H9 (cell line): ENCODE measurements around the gene GALNT5. TPM values are rescaled to one million over a fixed set of nuclear protein-coding genes. Genes with fewer than 3 reads are reported as not detected.

ENCODE experiments used
- DNase-seq: peaks from one replicate; pipeline ENCODE4 v3.0.0-alpha.2; 2017
- H2AFZ ChIP-seq: one replicate; pipeline ENCODE4 v1.6.1; 2013; ENCODE audit warnings: mild to moderate bottlenecking, low read length, control low read depth, moderate library complexity
- H2AK5ac ChIP-seq: 2 replicates; pipeline ENCODE4 v1.6.1; 2013; ENCODE audit warnings: low read length, control low read depth, mixed read lengths; ENCODE audit not compliant: insufficient read length
- H2BK120ac ChIP-seq: one replicate; pipeline ENCODE4 v1.6.1; 2013; ENCODE audit warnings: low read depth, mild to moderate bottlenecking, low read length, control low read depth, inconsistent platforms; ENCODE audit not compliant: poor library complexity, severe bottlenecking
- H2BK12ac ChIP-seq: 2 replicates; pipeline ENCODE4 v1.6.1; 2013; ENCODE audit warnings: low read length, control low read depth, mixed read lengths, low read depth; ENCODE audit not compliant: insufficient read length
- H2BK15ac ChIP-seq: 2 replicates; pipeline ENCODE4 v1.6.1; 2013; ENCODE audit warnings: low read depth, low read length, control low read depth
- H2BK20ac ChIP-seq: one replicate; pipeline ENCODE4 v1.6.1; 2013; ENCODE audit warnings: low read depth, mild to moderate bottlenecking, low read length, control low read depth, inconsistent platforms; ENCODE audit not compliant: poor library complexity, severe bottlenecking
- H2BK5ac ChIP-seq: 2 replicates; pipeline ENCODE4 v1.6.1; 2013; ENCODE audit warnings: low read length, control low read depth, mixed read lengths; ENCODE audit not compliant: insufficient read length
- H3K14ac ChIP-seq: 2 replicates; pipeline ENCODE4 v1.6.1; 2013; ENCODE audit warnings: low read length, control low read depth; ENCODE audit not compliant: insufficient read depth
- H3K18ac ChIP-seq: 2 replicates; pipeline ENCODE4 v1.6.1; 2013; ENCODE audit warnings: low read depth, mild to moderate bottlenecking, mixed read lengths, low read length, control low read depth; ENCODE audit not compliant: insufficient read length
- H3K23ac ChIP-seq: 2 replicates; pipeline ENCODE4 v1.6.1; 2013; ENCODE audit warnings: low read length, control low read depth, mixed read lengths, low read depth; ENCODE audit not compliant: insufficient read length
- H3K23me2 ChIP-seq: 2 replicates; pipeline ENCODE4 v1.6.1; 2013; ENCODE audit warnings: low read depth, mild to moderate bottlenecking, mixed read lengths, low read length, control low read depth; ENCODE audit not compliant: insufficient read length, poor library complexity, severe bottlenecking
- H3K27ac ChIP-seq: 2 replicates; pipeline ENCODE4 v1.5.1; 2013; ENCODE audit warnings: low read length, control low read depth, mixed read lengths, low read depth; ENCODE audit not compliant: insufficient read length
- H3K27me3 ChIP-seq: 2 replicates; pipeline ENCODE4 v1.6.1; 2013; ENCODE audit warnings: low read length, control low read depth, inconsistent platforms; ENCODE audit not compliant: insufficient read depth
- H3K4ac ChIP-seq: 2 replicates; pipeline ENCODE4 v1.6.1; 2013; ENCODE audit warnings: low read depth, mild to moderate bottlenecking, control low read depth, inconsistent platforms, low read length, moderate library complexity
- H3K4me1 ChIP-seq: 2 replicates; pipeline ENCODE4 v1.6.1; 2013; ENCODE audit warnings: low read length, control low read depth, inconsistent platforms; ENCODE audit not compliant: insufficient read depth
- H3K4me2 ChIP-seq: 2 replicates; pipeline ENCODE4 v1.6.1; 2013; ENCODE audit warnings: low read length, control low read depth, mixed read lengths; ENCODE audit not compliant: insufficient read length, insufficient read depth
- H3K56ac ChIP-seq: 2 replicates; pipeline ENCODE4 v1.6.1; 2013; ENCODE audit warnings: low read depth, mild to moderate bottlenecking, mixed read lengths, low read length, control low read depth; ENCODE audit not compliant: insufficient read length
- H3K79me1 ChIP-seq: 2 replicates; pipeline ENCODE4 v1.6.1; 2013; ENCODE audit warnings: low read depth, mild to moderate bottlenecking, moderate library complexity, low read length, control low read depth, inconsistent platforms; ENCODE audit not compliant: insufficient read depth, poor library complexity, severe bottlenecking
- H3K79me2 ChIP-seq: 2 replicates; pipeline ENCODE4 v1.6.1; 2013; ENCODE audit warnings: low read length, control low read depth, inconsistent platforms; ENCODE audit not compliant: insufficient read depth
- H3K9ac ChIP-seq: 2 replicates; pipeline ENCODE4 v1.6.1; 2013; ENCODE audit warnings: low read length, control low read depth, mixed read lengths; ENCODE audit not compliant: insufficient read length; ENCODE audit errors: extremely low read depth
- H3K9me3 ChIP-seq: one replicate; pipeline ENCODE4 v1.6.1; 2013; ENCODE audit warnings: low read depth, low read length, inconsistent platforms; ENCODE audit not compliant: control insufficient read depth
- H3T11ph ChIP-seq: one replicate; pipeline ENCODE4 v1.6.1; 2013; ENCODE audit warnings: mild to moderate bottlenecking, low read length, control low read depth, inconsistent platforms
- H4K20me1 ChIP-seq: one replicate; pipeline ENCODE4 v1.6.1; 2013; ENCODE audit not compliant: control insufficient read depth, insufficient read length, insufficient read depth
- H4K5ac ChIP-seq: 2 replicates; pipeline ENCODE4 v1.6.1; 2013; ENCODE audit warnings: low read depth, mild to moderate bottlenecking, mixed read lengths, low read length, control low read depth; ENCODE audit not compliant: insufficient read length
- H4K8ac ChIP-seq: replicated peaks from 2 replicates; pipeline ENCODE4 v1.6.1; 2013; ENCODE audit warnings: low read length, control low read depth, mixed read lengths, low read depth; ENCODE audit not compliant: insufficient read length
- H4K91ac ChIP-seq: 2 replicates; pipeline ENCODE4 v1.6.1; 2013; ENCODE audit warnings: low read depth, mild to moderate bottlenecking, moderate library complexity, mixed read lengths, low read length, control low read depth; ENCODE audit not compliant: insufficient read length
- H3K27ac Mint-ChIP-seq, 3 experiments: 2 replicates in 2 of 3; 3 replicates in 1 of 3; pipeline ENCODE4 v1.8.0; 2020 to 2021; ENCODE audit warnings: mixed read lengths in 3 of 3, mild to moderate bottlenecking in 1 of 3, moderate library complexity in 1 of 3
- H3K27me3 Mint-ChIP-seq: 2 replicates; pipeline ENCODE4 v1.8.0; 2021; ENCODE audit warnings: low read depth, mild to moderate bottlenecking, moderate library complexity, mixed read lengths
- H3K36me3 Mint-ChIP-seq, 3 experiments: 2 replicates in 2 of 3; 3 replicates in 1 of 3; pipeline ENCODE4 v1.8.0; 2020 to 2021; ENCODE audit warnings: low read depth in 3 of 3, mixed read lengths in 3 of 3; ENCODE audit not compliant: insufficient read depth in 1 of 3
- H3K4me1 Mint-ChIP-seq, 2 experiments: 2 replicates each; pipeline ENCODE4 v1.8.0; 2020; ENCODE audit warnings: mixed read lengths in 2 of 2
- H3K4me3 Mint-ChIP-seq, 2 experiments: 2 replicates in 1 of 2; 3 replicates in 1 of 2; pipeline ENCODE4 v1.8.0; 2020 to 2021; ENCODE audit warnings: mild to moderate bottlenecking in 2 of 2, mixed read lengths in 2 of 2, moderate library complexity in 1 of 2
- H3K9me3 Mint-ChIP-seq, 2 experiments: 2 replicates in 1 of 2; 3 replicates in 1 of 2; pipeline ENCODE4 v1.8.0; 2020; ENCODE audit warnings: mild to moderate bottlenecking in 2 of 2, mixed read lengths in 2 of 2, moderate library complexity in 1 of 2
- CTCF ChIP-seq: fragments of 200-600 bp; sonication (generic); conservative IDR thresholded peaks from 3 replicates; pipeline ENCODE4 v1.8.0; 2021; ENCODE audit warnings: antibody characterized with exemption, mild to moderate bottlenecking
- total RNA-seq: library from RNA; stranded (reverse); gene quantifications from 2 replicates; pipeline ENCODE4 v1.2.1, GENCODE V29; 2021

The GALNT5 gene
- total RNA-seq, 1 experiment from 2014 or later = 0.17 TPM

- H3K27ac ChIP-seq = no peak within 1 kb of the TSS
These were observed 68.3 kb downstream of the GALNT5 start, which contains the start of gene ERMN for GRCh38 chr2:157325786-157326185. ERMN (minus strand) TSS chr2:157325824; CDS start chr2:157325642, 182 bp downstream.

More at GRCh38 chr2:157325786-157326185, 68.3 kb downstream of the GALNT5 start, which contains the start of gene ERMN:
- Histone ChIP-seq H2BK15ac (no peak within 1 kb of the TSS), H3K79me1 (no peaks in the 10 kb centered on the region), H3K79me2 (no peaks in the 10 kb centered on the region), H3K9me3 (no peaks in the 10 kb centered on the region), H3K14ac (no peak within 1 kb of the TSS), H3K27me3 (no peaks in the 10 kb centered on the region), H3K23me2 (no peaks in the 10 kb centered on the region), H4K8ac (no peak within 1 kb of the TSS), H2AK5ac (no peak within 1 kb of the TSS), H2BK20ac (no peak within 1 kb of the TSS), H2BK5ac (no peak within 1 kb of the TSS), H3K4me2 (no peak within 1 kb of the TSS), H2AFZ (no peak within 1 kb of the TSS), H4K91ac (no peak within 1 kb of the TSS), H3K18ac (peak within 1 kb of the TSS; percentile 51), H3K4ac (no peak within 1 kb of the TSS), H3K23ac (no peak within 1 kb of the TSS), H4K5ac (no peak within 1 kb of the TSS), H3K56ac (no peak within 1 kb of the TSS), H4K20me1 (no peaks in the 10 kb centered on the region), H2BK12ac (no peak within 1 kb of the TSS), H3K4me1 (peaks cover 5% of the 10 kb centered on the region; the same call in 1 of the 2 replicates), H3T11ph (no peak within 1 kb of the TSS), H2BK120ac (no peak within 1 kb of the TSS), H3K9ac (no peak within 1 kb of the TSS)
- Mint-ChIP-seq H3K36me3 (no peaks in the 10 kb centered on the region), H3K27ac (peak within 1 kb of the TSS in 1 of 3 experiments; percentile 71; a peak in 3 of 7 replicates), H3K4me3 (no peak within 1 kb of the TSS), H3K4me1 (peaks cover 39 to 50% of the 10 kb centered on the region in 2 experiments), H3K9me3 (no peaks in the 10 kb centered on the region), H3K27me3 (no peaks in the 10 kb centered on the region)
- peak; percentile 54 for DNase-seq
- no peak for TF ChIP-seq CTCF
